Activated naive CD4-positive, alpha-beta T cell treated with anti-CD3 and anti-CD28 coated beads, Interleukin-2, amount 50 U/mL, for 16 hours (primary cell): ENCODE measurements around the gene NCAPD3.
"Not testable (repeated sequence)": the region's sequence is repeated elsewhere in the genome, so short reads cannot be mapped to it uniquely, and the experiment has no call there.

ENCODE experiments used
- DNase-seq: peaks from one replicate; pipeline ENCODE4 v3.0.0-alpha.2; 2020

NCAPD3 gene

DNA sequence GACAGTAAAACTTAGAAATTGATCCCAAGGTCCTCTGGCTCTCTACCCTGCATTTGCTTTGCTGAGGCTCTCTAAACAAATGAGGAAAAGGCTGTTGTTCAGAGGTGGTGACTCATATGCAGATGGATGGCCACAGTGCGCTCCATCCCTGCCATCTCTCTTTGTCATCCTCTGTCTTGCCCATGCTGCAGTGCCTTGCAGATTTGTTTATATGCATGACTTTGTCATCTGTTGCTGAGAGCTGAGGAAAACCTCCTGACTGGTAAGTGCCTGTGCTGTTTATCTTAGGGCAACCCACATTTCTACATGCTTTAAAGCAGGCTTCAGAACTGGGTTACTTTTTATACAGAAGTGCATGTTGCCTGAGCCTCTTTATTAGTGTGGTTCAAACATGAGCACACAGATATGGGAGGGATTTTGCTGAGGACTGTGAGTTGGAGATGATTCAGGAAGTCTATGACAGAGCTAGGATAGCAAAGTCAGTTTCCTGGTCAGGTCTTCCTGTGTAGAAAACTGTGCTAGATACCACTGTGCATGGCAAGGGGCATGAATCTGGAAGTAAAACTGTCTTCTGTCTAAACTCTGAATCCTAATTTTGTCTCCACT lies 97.4 kb downstream of the NCAPD3 start:
- no peak for DNase-seq

- no peak for DNase-seq
Observed at GRCh38 chr11:134125507-134125906, 98.3 kb downstream of the NCAPD3 start.

- DNase-seq: no peak
Observed at GRCh38 chr11:134124660-134125451, 98.9 kb downstream of the NCAPD3 start.

DNA sequence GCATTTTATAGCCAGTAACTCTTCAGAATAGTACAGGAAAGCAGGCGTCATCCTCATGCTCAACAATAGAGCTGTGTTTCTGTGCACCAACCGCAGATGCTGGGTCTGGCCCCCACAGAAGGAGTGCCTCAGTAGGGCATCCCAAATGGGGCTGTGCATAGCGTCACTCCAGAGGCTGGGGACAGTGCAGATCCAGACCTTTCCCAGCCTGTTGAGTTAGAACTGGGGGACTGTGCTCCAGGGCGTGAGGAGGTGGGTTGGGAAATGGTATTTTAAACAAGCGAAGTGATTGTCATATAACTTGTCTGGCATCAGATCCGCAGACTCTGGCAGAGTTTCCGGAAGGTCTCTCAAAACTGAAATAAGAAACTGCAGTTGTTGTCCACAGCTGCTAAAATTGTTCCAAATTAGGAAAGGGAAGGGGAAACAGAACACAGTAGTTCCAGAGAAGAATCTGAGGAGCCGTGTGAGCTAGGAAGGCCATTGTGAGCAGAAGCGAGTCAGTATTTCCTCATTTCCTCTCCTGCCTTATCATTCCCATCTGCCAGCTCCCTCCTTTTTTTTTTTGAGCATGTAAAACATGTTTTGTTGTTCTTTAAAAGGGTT lies 102.7 kb downstream of the NCAPD3 start:
- DNase-seq: no peak

- DNase-seq: no peak
Observed at GRCh38 chr11:134120143-134120850, 103.5 kb downstream of the NCAPD3 start.

GRCh38 chr11:134119094-134119493 lies 104.7 kb downstream of the NCAPD3 start:
- no peak for DNase-seq

DNA sequence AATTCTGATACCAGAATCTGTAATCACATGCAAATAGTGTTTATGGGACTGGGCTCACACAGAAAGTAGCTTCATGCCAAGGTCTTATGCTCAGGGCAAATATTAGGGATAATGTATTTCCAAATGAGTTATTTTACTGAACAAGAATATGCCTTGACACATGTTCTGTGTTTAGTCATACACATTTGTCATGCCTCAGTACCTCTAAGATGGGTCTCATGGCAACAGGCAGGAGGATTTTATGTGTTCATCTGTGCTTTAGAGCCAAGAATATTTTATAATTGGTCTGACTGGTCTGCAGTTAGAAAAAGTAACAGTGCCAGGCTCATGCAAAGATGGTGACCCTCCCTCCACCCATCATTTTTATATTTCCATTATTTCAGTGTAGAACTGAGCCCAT lies 105.8 kb downstream of the NCAPD3 start:
- DNase-seq: no peak

- DNase-seq: no peak
Observed at GRCh38 chr11:134116210-134116609, 107.6 kb downstream of the NCAPD3 start.

- not testable (repeated sequence) for DNase-seq
Observed at GRCh38 chr11:134113787-134114186, 110.0 kb downstream of the NCAPD3 start.

DNA sequence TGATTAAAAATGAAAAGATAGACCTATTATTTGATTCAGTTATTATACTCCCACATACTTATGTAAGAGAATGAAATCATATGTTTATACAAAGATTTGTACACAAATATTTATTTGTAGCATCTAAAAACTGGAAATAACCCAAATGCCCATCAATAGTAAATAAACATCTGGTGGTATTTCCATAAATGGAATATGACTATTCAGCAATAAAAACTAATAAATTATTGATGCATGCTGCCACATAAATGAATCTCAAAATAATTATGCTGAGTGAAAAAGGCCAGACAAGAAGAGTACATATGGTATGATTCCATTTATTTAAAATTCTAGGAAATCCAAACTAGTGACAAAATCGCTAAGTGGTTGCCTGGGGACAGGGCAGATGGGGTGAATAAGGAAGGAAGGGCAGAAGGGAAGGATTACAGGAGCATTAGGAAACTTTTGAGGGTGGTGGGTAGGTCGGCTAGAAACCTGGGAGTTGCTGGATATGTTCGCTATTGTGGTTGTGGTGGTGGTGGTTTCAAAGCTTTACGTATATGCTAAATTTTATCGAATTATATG lies 113.4 kb downstream of the NCAPD3 start:
- no peak for DNase-seq
